GM23338 (cell line): ENCODE data around the gene NPR2. TPM values are rescaled to one million over a fixed set of nuclear protein-coding genes. Genes with fewer than 3 reads are reported as not detected.

Source experiments
- ATAC-seq: fragments of 200-7000 bp; cut with Tn5 transposase; 3 replicates; pipeline ENCODE4 v1.9.1; 2020
- DNase-seq: peaks from one replicate; pipeline ENCODE4 v3.0.0-alpha.2; 2015; ENCODE audit warnings: low spot score
- H2AFZ ChIP-seq: fragments of 200-600 bp; sonication (generic); 2 replicates; pipeline ENCODE4 v1.8.0; 2016; ENCODE audit warnings: antibody characterized with exemption, mild to moderate bottlenecking, moderate library complexity
- H3F3A ChIP-seq: fragments of 200-600 bp; sonication (generic); replicated peaks from 2 replicates; pipeline ENCODE4 v1.8.0; 2017; ENCODE audit warnings: antibody characterized with exemption, mixed run types, low read depth
- H3K27ac ChIP-seq: fragments of 200-600 bp; sonication (generic); 2 replicates; pipeline ENCODE4 v1.6.1; 2016; ENCODE audit warnings: low read depth
- H3K27me3 ChIP-seq: fragments of 200-600 bp; sonication (generic); 2 replicates; pipeline ENCODE4 v1.8.0; 2016; ENCODE audit warnings: mild to moderate bottlenecking, mixed run types, moderate library complexity; ENCODE audit not compliant: insufficient read depth
- H3K36me3 ChIP-seq: fragments of 200-600 bp; sonication (generic); 2 replicates; pipeline ENCODE4 v1.8.0; 2016; ENCODE audit warnings: mild to moderate bottlenecking; ENCODE audit not compliant: insufficient read depth
- H3K4me1 ChIP-seq: fragments of 200-600 bp; sonication (generic); 2 replicates; pipeline ENCODE4 v1.8.0; 2016; ENCODE audit warnings: mild to moderate bottlenecking, moderate library complexity; ENCODE audit not compliant: insufficient read depth
- H3K4me2 ChIP-seq: fragments of 200-600 bp; sonication (generic); 2 replicates; pipeline ENCODE4 v1.7.1; 2017; ENCODE audit warnings: mixed run types
- H3K4me3 ChIP-seq: fragments of 200-600 bp; sonication (generic); 2 replicates; pipeline ENCODE4 v1.6.1; 2016; ENCODE audit warnings: mixed run types
- H3K79me2 ChIP-seq: fragments of 200-600 bp; sonication (generic); replicated peaks from 2 replicates; pipeline ENCODE4 v1.8.0; 2017; ENCODE audit warnings: mild to moderate bottlenecking; ENCODE audit not compliant: insufficient read depth
- H3K9me2 ChIP-seq: fragments of 200-600 bp; sonication (generic); 2 replicates; pipeline ENCODE4 v1.8.0; 2017; ENCODE audit not compliant: insufficient read depth
- H4K20me1 ChIP-seq: fragments of 200-600 bp; sonication (generic); replicated peaks from 2 replicates; pipeline ENCODE4 v1.8.0; 2017; ENCODE audit warnings: mild to moderate bottlenecking; ENCODE audit not compliant: insufficient read depth
- H3K27ac Mint-ChIP-seq: 2 replicates; pipeline ENCODE4 v1.8.0; 2020; ENCODE audit warnings: inconsistent platforms, mild to moderate bottlenecking, moderate library complexity, mixed read lengths
- H3K27me3 Mint-ChIP-seq: 3 replicates; pipeline ENCODE4 v1.8.0; 2022; ENCODE audit warnings: low read depth, mild to moderate bottlenecking, moderate library complexity, mixed read lengths, inconsistent platforms; ENCODE audit not compliant: insufficient read depth, poor library complexity
- H3K36me3 Mint-ChIP-seq: 3 replicates; pipeline ENCODE4 v1.8.0; 2021; ENCODE audit warnings: low read depth, mild to moderate bottlenecking, inconsistent platforms, moderate library complexity, mixed read lengths
- H3K4me1 Mint-ChIP-seq: 3 replicates; pipeline ENCODE4 v1.8.0; 2020; ENCODE audit warnings: mild to moderate bottlenecking, inconsistent platforms, mixed read lengths
- H3K4me3 Mint-ChIP-seq: 3 replicates; pipeline ENCODE4 v1.8.0; 2021; ENCODE audit warnings: moderate library complexity, mild to moderate bottlenecking, inconsistent platforms, mixed read lengths
- H3K9me3 Mint-ChIP-seq: 3 replicates; pipeline ENCODE4 v1.8.0; 2020; ENCODE audit warnings: moderate library complexity, mild to moderate bottlenecking, inconsistent platforms, mixed read lengths
- CREB1 ChIP-seq: fragments of 250-450 bp; sonication (Bioruptor Pico); IDR thresholded peaks from 2 replicates; pipeline ENCODE4 v1.5.0; 2020; ENCODE audit warnings: low read depth, mild to moderate bottlenecking, moderate library complexity
- CTCF ChIP-seq, 2 experiments: fragments of 200-600 bp in 1 of 2; sonication (generic) in 1 of 2; conservative IDR thresholded peaks; 2 replicates each; pipeline versions ENCODE4 v1.5.1 to v1.6.1; 2016 to 2017; ENCODE audit warnings: antibody characterized with exemption in 2 of 2, low read depth in 2 of 2, mild to moderate bottlenecking in 2 of 2, moderate library complexity in 1 of 2
- EZH2 ChIP-seq: fragments of 200-600 bp; sonication (generic); IDR thresholded peaks from one replicate; pipeline ENCODE4 v1.8.0; 2017; ENCODE audit warnings: antibody characterized with exemption, mild to moderate bottlenecking, low read depth; ENCODE audit not compliant: unreplicated experiment
- EZH2phosphoT487 ChIP-seq: fragments of 200-600 bp; sonication (generic); IDR thresholded peaks from one replicate; pipeline ENCODE4 v1.8.1; 2018; ENCODE audit warnings: antibody characterized with exemption; ENCODE audit not compliant: unreplicated experiment
- ZNF114 ChIP-seq: fragments of 250-450 bp; sonication (Bioruptor Pico); IDR thresholded peaks from 2 replicates; pipeline ENCODE4 v1.5.0; 2020; ENCODE audit warnings: mild to moderate bottlenecking, moderate library complexity
- ZNF331 ChIP-seq: fragments of 250-450 bp; sonication (Bioruptor Pico); IDR thresholded peaks from 2 replicates; pipeline ENCODE4 v1.5.0; 2020; ENCODE audit warnings: low read depth, mild to moderate bottlenecking, moderate library complexity
- polyA plus RNA-seq: library from polyadenylated mRNA; unstranded; fragments of >200 nt; fragmentation: Nextera tagmentation; extraction: Ambion mirVana; gene quantifications from 2 replicates; pipeline ENCODE4 v1.2.1, GENCODE V29; 2016
- total RNA-seq: library from RNA; depleted of rRNA; stranded (reverse); fragments of >200 nt; shearing (Covaris generic); gene quantifications from 2 replicates; pipeline ENCODE4 v1.2.3, GENCODE V29; 2014
- TF ChIP-seq, protein P1 (sequence below): fragments of 250-450 bp; sonication (Bioruptor Pico); IDR thresholded peaks from 2 replicates; pipeline ENCODE4 v1.5.0; 2020; ENCODE audit warnings: mild to moderate bottlenecking, moderate library complexity
- TF ChIP-seq, protein P2 (sequence below): IDR thresholded peaks from 2 replicates; pipeline ENCODE4 v1.6.1; 2016; ENCODE audit warnings: antibody characterized with exemption

NPR2 gene
- total and polyA plus RNA-seq, 2 experiments from 2014 or later: 9.0 to 14.4 TPM

DNA sequence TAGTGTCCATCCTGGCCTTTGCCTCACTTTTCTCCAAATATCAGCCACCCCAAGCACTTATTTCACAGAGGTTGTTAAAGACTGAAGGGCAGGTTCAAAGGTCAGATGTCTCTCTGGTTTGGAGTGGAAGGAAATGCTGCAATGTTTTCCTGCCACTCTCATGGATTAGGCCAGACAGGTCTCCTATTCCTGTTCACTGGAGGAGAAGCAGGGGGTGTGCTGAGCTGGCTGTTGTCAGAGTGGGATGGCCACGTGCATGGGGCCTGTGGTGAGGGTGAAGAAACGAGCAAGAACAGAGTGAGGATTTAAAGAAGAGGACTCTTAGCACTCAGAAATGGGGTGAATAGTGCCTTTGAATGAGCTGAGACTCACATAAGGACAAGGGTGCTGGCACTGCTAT, 44.4 kb downstream of the NPR2 start (continued):
- TF ChIP-seq, protein P1, sequence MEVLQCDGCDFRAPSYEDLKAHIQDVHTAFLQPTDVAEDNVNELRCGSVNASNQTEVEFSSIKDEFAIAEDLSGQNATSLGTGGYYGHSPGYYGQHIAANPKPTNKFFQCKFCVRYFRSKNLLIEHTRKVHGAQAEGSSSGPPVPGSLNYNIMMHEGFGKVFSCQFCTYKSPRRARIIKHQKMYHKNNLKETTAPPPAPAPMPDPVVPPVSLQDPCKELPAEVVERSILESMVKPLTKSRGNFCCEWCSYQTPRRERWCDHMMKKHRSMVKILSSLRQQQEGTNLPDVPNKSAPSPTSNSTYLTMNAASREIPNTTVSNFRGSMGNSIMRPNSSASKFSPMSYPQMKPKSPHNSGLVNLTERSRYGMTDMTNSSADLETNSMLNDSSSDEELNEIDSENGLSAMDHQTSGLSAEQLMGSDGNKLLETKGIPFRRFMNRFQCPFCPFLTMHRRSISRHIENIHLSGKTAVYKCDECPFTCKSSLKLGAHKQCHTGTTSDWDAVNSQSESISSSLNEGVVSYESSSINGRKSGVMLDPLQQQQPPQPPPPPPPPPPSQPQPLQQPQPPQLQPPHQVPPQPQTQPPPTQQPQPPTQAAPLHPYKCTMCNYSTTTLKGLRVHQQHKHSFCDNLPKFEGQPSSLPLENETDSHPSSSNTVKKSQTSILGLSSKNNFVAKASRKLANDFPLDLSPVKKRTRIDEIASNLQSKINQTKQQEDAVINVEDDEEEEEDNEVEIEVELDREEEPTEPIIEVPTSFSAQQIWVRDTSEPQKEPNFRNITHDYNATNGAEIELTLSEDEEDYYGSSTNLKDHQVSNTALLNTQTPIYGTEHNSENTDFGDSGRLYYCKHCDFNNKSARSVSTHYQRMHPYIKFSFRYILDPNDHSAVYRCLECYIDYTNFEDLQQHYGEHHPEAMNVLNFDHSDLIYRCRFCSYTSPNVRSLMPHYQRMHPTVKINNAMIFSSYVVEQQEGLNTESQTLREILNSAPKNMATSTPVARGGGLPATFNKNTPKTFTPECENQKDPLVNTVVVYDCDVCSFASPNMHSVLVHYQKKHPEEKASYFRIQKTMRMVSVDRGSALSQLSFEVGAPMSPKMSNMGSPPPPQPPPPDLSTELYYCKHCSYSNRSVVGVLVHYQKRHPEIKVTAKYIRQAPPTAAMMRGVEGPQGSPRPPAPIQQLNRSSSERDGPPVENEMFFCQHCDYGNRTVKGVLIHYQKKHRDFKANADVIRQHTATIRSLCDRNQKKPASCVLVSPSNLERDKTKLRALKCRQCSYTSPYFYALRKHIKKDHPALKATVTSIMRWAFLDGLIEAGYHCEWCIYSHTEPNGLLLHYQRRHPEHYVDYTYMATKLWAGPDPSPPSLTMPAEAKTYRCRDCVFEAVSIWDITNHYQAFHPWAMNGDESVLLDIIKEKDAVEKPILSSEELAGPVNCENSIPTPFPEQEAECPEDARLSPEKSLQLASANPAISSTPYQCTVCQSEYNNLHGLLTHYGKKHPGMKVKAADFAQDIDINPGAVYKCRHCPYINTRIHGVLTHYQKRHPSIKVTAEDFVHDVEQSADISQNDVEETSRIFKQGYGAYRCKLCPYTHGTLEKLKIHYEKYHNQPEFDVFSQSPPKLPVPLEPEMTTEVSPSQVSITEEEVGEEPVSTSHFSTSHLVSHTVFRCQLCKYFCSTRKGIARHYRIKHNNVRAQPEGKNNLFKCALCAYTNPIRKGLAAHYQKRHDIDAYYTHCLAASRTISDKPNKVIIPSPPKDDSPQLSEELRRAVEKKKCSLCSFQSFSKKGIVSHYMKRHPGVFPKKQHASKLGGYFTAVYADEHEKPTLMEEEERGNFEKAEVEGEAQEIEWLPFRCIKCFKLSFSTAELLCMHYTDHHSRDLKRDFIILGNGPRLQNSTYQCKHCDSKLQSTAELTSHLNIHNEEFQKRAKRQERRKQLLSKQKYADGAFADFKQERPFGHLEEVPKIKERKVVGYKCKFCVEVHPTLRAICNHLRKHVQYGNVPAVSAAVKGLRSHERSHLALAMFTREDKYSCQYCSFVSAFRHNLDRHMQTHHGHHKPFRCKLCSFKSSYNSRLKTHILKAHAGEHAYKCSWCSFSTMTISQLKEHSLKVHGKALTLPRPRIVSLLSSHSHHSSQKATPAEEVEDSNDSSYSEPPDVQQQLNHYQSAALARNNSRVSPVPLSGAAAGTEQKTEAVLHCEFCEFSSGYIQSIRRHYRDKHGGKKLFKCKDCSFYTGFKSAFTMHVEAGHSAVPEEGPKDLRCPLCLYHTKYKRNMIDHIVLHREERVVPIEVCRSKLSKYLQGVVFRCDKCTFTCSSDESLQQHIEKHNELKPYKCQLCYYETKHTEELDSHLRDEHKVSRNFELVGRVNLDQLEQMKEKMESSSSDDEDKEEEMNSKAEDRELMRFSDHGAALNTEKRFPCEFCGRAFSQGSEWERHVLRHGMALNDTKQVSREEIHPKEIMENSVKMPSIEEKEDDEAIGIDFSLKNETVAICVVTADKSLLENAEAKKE: no peak
- no peak for TF ChIP-seq CREB1 (CRISPR knock-in tag)
- no peak for TF ChIP-seq CTCF (conservative IDR thresholded peaks at IDR 0.05; ENCODE audit: low read depth in 2 of 2)
- TF ChIP-seq ZNF331 (CRISPR knock-in tag): no peak
- TF ChIP-seq, protein P2, sequence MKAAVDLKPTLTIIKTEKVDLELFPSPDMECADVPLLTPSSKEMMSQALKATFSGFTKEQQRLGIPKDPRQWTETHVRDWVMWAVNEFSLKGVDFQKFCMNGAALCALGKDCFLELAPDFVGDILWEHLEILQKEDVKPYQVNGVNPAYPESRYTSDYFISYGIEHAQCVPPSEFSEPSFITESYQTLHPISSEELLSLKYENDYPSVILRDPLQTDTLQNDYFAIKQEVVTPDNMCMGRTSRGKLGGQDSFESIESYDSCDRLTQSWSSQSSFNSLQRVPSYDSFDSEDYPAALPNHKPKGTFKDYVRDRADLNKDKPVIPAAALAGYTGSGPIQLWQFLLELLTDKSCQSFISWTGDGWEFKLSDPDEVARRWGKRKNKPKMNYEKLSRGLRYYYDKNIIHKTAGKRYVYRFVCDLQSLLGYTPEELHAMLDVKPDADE: no peak

- no peak for ATAC-seq
- Histone ChIP-seq H3K27me3 (no peaks in the 10 kb centered on the region), H4K20me1 (no peaks in the 10 kb centered on the region; the same call in 1 of the 2 replicates), H3K9me2 (peaks cover 5% of the 10 kb centered on the region; the same call in 1 of the 2 replicates), H3K4me2 (no peak overlapping the region), H3F3A (no peaks in the 10 kb centered on the region), H2AFZ (no peak overlapping the region), H3K36me3 (no peaks in the 10 kb centered on the region), H3K4me3 (no peak overlapping the region), H3K79me2 (no peaks in the 10 kb centered on the region), H3K4me1 (no peaks in the 10 kb centered on the region), H3K27ac (no peak overlapping the region)
- Mint-ChIP-seq H3K4me1 (peaks cover 21% of the 10 kb centered on the region), H3K27ac (no peak overlapping the region), H3K9me3 (no peaks in the 10 kb centered on the region; the same call in 2 of the 3 replicates), H3K4me3 (no peak overlapping the region), H3K27me3 (peaks cover 10% of the 10 kb centered on the region), H3K36me3 (no peaks in the 10 kb centered on the region)
- no peak for DNase-seq
- no peak for TF ChIP-seq EZH2phosphoT487
- no peak for TF ChIP-seq EZH2
- TF ChIP-seq CTCF (conservative IDR thresholded peaks at IDR 0.05; ENCODE audit: low read depth in 2 of 2): no peak
- TF ChIP-seq ZNF331 (CRISPR knock-in tag): no peak
- TF ChIP-seq ZNF114 (CRISPR knock-in tag): no peak
These were observed 45.2 kb downstream of the NPR2 start for GRCh38 chr9:35836595-35836994.
